ENCODE measurements around the gene ITCH. TPM values are rescaled to one million over a fixed set of nuclear protein-coding genes. Genes with fewer than 3 reads are reported as not detected.

Gene ITCH
- total RNA-seq, 1 donor from 2014 or later = 110 TPM

- peak; percentile 86 for DNase-seq
These were observed 195.5 kb downstream of the ITCH start, which contains the start of gene MAP1LC3A for GRCh38 chr20:34558320-34559218. Gene MAP1LC3A (plus strand): TSS chr20:34558718. CDS start chr20:34558869, 151 bp downstream.

- peak; percentile 32 for DNase-seq
These were observed 196.5 kb downstream of the ITCH start for GRCh38 chr20:34559311-34560140.

GRCh38 chr20:34560141-34560523, 197.1 kb downstream of the ITCH start:
- peak; percentile 29 for DNase-seq

GRCh38 chr20:34560614-34561013, 197.5 kb downstream of the ITCH start:
- DNase-seq = no peak

Small RNA genes within 50 kb of the gene (small RNA-seq; reads per million reads assigned to genes)
- gene AL356299.1 = not detected
- gene MIR644A = not detected
- not detected for gene RF00019

Other genes with a start within 250 kb of the ITCH start
- not detected for gene ASIP, start 121.8 kb upstream of the ITCH start, total RNA-seq
- 42.9 TPM for gene AHCY, start 59.9 kb upstream of the ITCH start, total RNA-seq
- gene DYNLRB1, start 153.1 kb downstream of the ITCH start, total RNA-seq = 33.5 TPM
- 30.7 TPM for gene MAP1LC3A, start 195.4 kb downstream of the ITCH start, total RNA-seq